CD4-positive, alpha-beta T cell (primary cell): Measurements from ENCODE around the gene TTC39B. TPM values are rescaled to one million over a fixed set of nuclear protein-coding genes. Genes with fewer than 3 reads are reported as not detected.

Experiments used
- ATAC-seq: fragments of 200-7000 bp; cut with Tn5 transposase; one replicate; pipeline ENCODE4 v1.10.0; 2022; ENCODE audit warnings: mild to moderate bottlenecking; ENCODE audit not compliant: poor library complexity
- CTCF ChIA-PET: fragments of 350-600 bp; sonication (Branson Sonifier 250); formaldehyde crosslinking; loops from one replicate; lab custom pipeline; 2021; ENCODE audit warnings: antibody characterized with exemption, inconsistent platforms; lab: Charles Lee
- POLR2A ChIA-PET: fragments of 350-600 bp; sonication (Branson Sonifier 250); formaldehyde crosslinking; loops from one replicate; lab custom pipeline; 2021; ENCODE audit warnings: antibody characterized with exemption, inconsistent platforms; lab: Charles Lee
- DNase-seq, 14 experiments: peaks; one replicate each; pipeline ENCODE4 v3.0.0-alpha.2; 2013 to 2020; ENCODE audit warnings: mixed read lengths in 2 of 14
- H3K27ac ChIP-seq, 2 donors: one replicate each; pipeline versions ENCODE4 v1.5.1 to v1.7.0; 2013; ENCODE audit warnings: low read length in 2 of 2, low read depth in 1 of 2, mild to moderate bottlenecking in 1 of 2
- H3K27me3 ChIP-seq, 2 experiments: 1 replicate in 1 of 2; 2 replicates in 1 of 2; pipeline versions ENCODE4 v1.6.1 to v1.7.0; 2013; ENCODE audit warnings: low read length in 2 of 2, control low read depth in 1 of 2, mild to moderate bottlenecking in 1 of 2, moderate library complexity in 1 of 2; ENCODE audit not compliant: insufficient read depth in 2 of 2, control insufficient read depth in 1 of 2
- H3K36me3 ChIP-seq: one replicate; pipeline ENCODE4 v1.6.1; 2013; ENCODE audit warnings: low read length, control low read depth; ENCODE audit not compliant: insufficient read depth
- H3K4me1 ChIP-seq: one replicate; pipeline ENCODE4 v1.6.1; 2013; ENCODE audit warnings: low read length, control low read depth; ENCODE audit not compliant: insufficient read depth
- H3K4me3 ChIP-seq: one replicate; pipeline ENCODE4 v1.5.1; 2013; ENCODE audit warnings: mild to moderate bottlenecking, low read length, moderate library complexity
- H3K9me3 ChIP-seq, 2 experiments: 1 replicate in 1 of 2; 2 replicates in 1 of 2; pipeline versions ENCODE4 v1.6.1 to v1.7.0; 2013; ENCODE audit warnings: low read length in 2 of 2, mild to moderate bottlenecking in 2 of 2, control low read depth in 1 of 2, moderate library complexity in 1 of 2; ENCODE audit not compliant: control insufficient read depth in 1 of 2, insufficient read depth in 1 of 2
- H3K27ac Mint-ChIP-seq: one replicate; pipeline ENCODE4 v1.8.0; 2020; ENCODE audit warnings: mixed read lengths
- H3K27me3 Mint-ChIP-seq: one replicate; pipeline ENCODE4 v1.8.0; 2021; ENCODE audit warnings: mixed read lengths
- H3K36me3 Mint-ChIP-seq: one replicate; pipeline ENCODE4 v1.8.0; 2021; ENCODE audit warnings: low read depth, mixed read lengths
- H3K4me1 Mint-ChIP-seq: one replicate; pipeline ENCODE4 v1.8.0; 2021; ENCODE audit warnings: low read depth, mixed read lengths
- H3K4me3 Mint-ChIP-seq: one replicate; pipeline ENCODE4 v1.8.0; 2020; ENCODE audit warnings: mild to moderate bottlenecking, mixed read lengths
- H3K9me3 Mint-ChIP-seq: one replicate; pipeline ENCODE4 v1.8.0; 2020; ENCODE audit warnings: mixed read lengths
- CTCF ChIP-seq: fragments of 200-600 bp; IDR thresholded peaks from one replicate; pipeline ENCODE4 v1.8.0; 2022; ENCODE audit warnings: antibody characterized with exemption, mild to moderate bottlenecking
- intact Hi-C, 2 experiments: fragments of 100-400 bp; cut with DNase I in 1 of 2; cut with micrococcal nuclease in 1 of 2; formaldehyde crosslinking; loops; one replicate each; pipeline versions ENCODE4 v1.15.1 to v1.9.0; 2023 to 2025; cut with DNase I, micrococcal nuclease
- total RNA-seq, 174 experiments: library from RNA in 2 of 174; stranded (reverse) in 2 of 174; gene quantifications; one replicate each; pipeline ENCODE4 v1.2.3 and lab custom pipeline; 2021 to 2026

Gene TTC39B
- total RNA-seq, 2 experiments from 2014 or later, result 37.6 to 43.6 TPM

- DNase-seq (no peak), ATAC-seq (no peak)
- H3K27ac Mint-ChIP-seq, result peak overlapping the region; percentile 97
- H3K4me1 ChIP-seq, result peaks cover 68% of the 10 kb centered on the region
- peaks cover 85% of the 10 kb centered on the region for H3K4me1 Mint-ChIP-seq
- peaks cover 4% of the 10 kb centered on the region for H3K9me3 Mint-ChIP-seq
- H3K36me3 ChIP-seq, result peaks cover 5% of the 10 kb centered on the region
- no peak overlapping the region for H3K4me3 ChIP-seq
- CTCF ChIA-PET, result interaction anchor here (1.2 to 3.6 kb wide), 3 partner anchors 13 to 17 kb away, joined by 3 to 12 read pairs (median 5); partner anchors contain the start of gene TTC39B
- no peak for TF ChIP-seq CTCF
- H3K36me3 Mint-ChIP-seq, result peaks cover 31% of the 10 kb centered on the region
- peak overlapping the region; percentile 39 for H3K4me3 Mint-ChIP-seq
- POLR2A ChIA-PET, result interaction anchor here (0.7 to 6.6 kb wide), 5 partner anchors 11 to 216 kb away, joined by 3 to 56 read pairs (median 4); partner anchors contain the start of genes PSIP1, SNAPC3 and TTC39B
- no peaks in the 10 kb centered on the region for H3K27me3 Mint-ChIP-seq
- H3K27me3 ChIP-seq, result no peaks in the 10 kb centered on the region
- H3K9me3 ChIP-seq, result no peaks in the 10 kb centered on the region
- peak overlapping the region; percentile 87 to 88 for H3K27ac ChIP-seq
- intact Hi-C loops, result loop anchor here in 1 of 2 experiments (2.0 to 5.0 kb wide), 3 partner anchors 58 to 218 kb away; partner anchors contain the start of genes PSIP1 and SNAPC3
Observed at GRCh38 chr9:15294604-15295003, 12.4 kb downstream of the TTC39B start.

DNA sequence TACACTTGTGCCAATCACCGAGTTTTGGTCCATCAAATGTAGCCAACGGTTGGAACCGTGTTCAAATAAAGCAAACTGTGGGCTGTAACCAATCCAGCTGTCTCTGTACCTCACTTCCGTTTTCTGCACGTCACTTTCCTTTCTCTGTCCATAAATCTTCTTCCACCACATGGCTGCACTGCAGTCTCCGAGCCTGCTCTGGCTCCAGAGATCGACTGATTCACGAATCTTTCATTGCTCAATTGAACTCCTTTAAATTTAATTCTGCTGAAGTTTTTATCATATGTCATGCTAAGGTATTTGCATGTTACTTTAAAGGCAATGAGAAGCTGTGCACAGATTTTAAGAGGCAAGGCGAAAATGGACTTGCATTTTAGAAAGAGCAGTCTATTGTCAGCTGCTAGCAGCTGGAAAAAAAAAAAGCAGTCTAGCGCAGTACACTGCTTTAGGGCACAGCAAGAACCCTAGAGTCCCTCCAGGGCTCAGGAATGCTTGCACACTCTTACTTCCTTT lies 13.2 kb downstream of the TTC39B start:
- intact Hi-C loops, result loop anchor here in 1 of 2 experiments (2.0 kb wide), 1 partner anchor 129 kb away; the partner anchor contains the start of gene SNAPC3
- Histone ChIP-seq H3K36me3 (peaks cover 5% of the 10 kb centered on the region), H3K4me1 (peaks cover 60% of the 10 kb centered on the region), H3K4me3 (no peak overlapping the region), H3K27ac (peak overlapping the region; percentile 87 to 88), H3K27me3 (no peaks in the 10 kb centered on the region), H3K9me3 (no peaks in the 10 kb centered on the region)
- DNase-seq, result peak in 7 of 14 experiments; percentile 21 to 82 (median 41)
- POLR2A ChIA-PET, result interaction anchor here (0.6 to 6.6 kb wide), 6 partner anchors 11 to 257 kb away, joined by 3 to 56 read pairs (median 4); partner anchors contain the start of genes PSIP1, SNAPC3 and TTC39B
- CTCF ChIA-PET, result interaction anchor here (0.6 to 3.6 kb wide), 5 partner anchors 13 to 147 kb away, joined by 3 to 12 read pairs (median 3); partner anchors contain the start of gene TTC39B
- Mint-ChIP-seq H3K4me3 (peak overlapping the region; percentile 67), H3K27me3 (no peaks in the 10 kb centered on the region), H3K9me3 (peaks cover 3% of the 10 kb centered on the region), H3K4me1 (peaks cover 85% of the 10 kb centered on the region), H3K36me3 (peaks cover 24% of the 10 kb centered on the region), H3K27ac (peak overlapping the region; percentile 97)
- TF ChIP-seq CTCF, result no peak
- ATAC-seq, result peak; percentile 68

- Histone ChIP-seq H3K27me3 (no peaks in the 10 kb centered on the region), H3K27ac (peak overlapping the region; percentile 87 to 88), H3K36me3 (peaks cover 5% of the 10 kb centered on the region), H3K4me1 (peaks cover 58% of the 10 kb centered on the region), H3K4me3 (no peak overlapping the region), H3K9me3 (no peaks in the 10 kb centered on the region)
- H3K27ac Mint-ChIP-seq, result peak overlapping the region; percentile 97
- peaks cover 85% of the 10 kb centered on the region for H3K4me1 Mint-ChIP-seq
- H3K36me3 Mint-ChIP-seq, result peaks cover 21% of the 10 kb centered on the region
- H3K9me3 Mint-ChIP-seq, result no peaks in the 10 kb centered on the region
- no peaks in the 10 kb centered on the region for H3K27me3 Mint-ChIP-seq
- CTCF ChIA-PET, result interaction anchor here (0.6 to 3.6 kb wide), 5 partner anchors 14 to 43 kb away, joined by 3 to 12 read pairs (median 4); partner anchors contain the start of gene TTC39B
- ATAC-seq (no peak), DNase-seq (no peak)
- H3K4me3 Mint-ChIP-seq, result peak overlapping the region; percentile 38
- intact Hi-C loops, result no loop called here
- TF ChIP-seq CTCF, result no peak
- POLR2A ChIA-PET, result interaction anchor here (0.9 to 6.6 kb wide), 4 partner anchors 13 to 218 kb away, joined by 4 to 56 read pairs (median 29); partner anchors contain the start of genes PSIP1 and TTC39B
Observed at GRCh38 chr9:15293084-15293483, 13.9 kb downstream of the TTC39B start.
